ENCODE results near the gene CES1.
"Not testable (repeated sequence)": the region's sequence is repeated elsewhere in the genome, so short reads cannot be mapped to it uniquely, and the experiment has no call there.

CES1 gene

GRCh38 chr16:55829232-55829631 is 3.7 kb downstream of the CES1 start:
- DNase-seq: not testable (repeated sequence)

GRCh38 chr16:55828680-55829079 is 4.2 kb downstream of the CES1 start:
- DNase-seq: no peak

- DNase-seq: no peak
Measured at GRCh38 chr16:55825115-55825728, 7.7 kb downstream of the CES1 start.

DNA sequence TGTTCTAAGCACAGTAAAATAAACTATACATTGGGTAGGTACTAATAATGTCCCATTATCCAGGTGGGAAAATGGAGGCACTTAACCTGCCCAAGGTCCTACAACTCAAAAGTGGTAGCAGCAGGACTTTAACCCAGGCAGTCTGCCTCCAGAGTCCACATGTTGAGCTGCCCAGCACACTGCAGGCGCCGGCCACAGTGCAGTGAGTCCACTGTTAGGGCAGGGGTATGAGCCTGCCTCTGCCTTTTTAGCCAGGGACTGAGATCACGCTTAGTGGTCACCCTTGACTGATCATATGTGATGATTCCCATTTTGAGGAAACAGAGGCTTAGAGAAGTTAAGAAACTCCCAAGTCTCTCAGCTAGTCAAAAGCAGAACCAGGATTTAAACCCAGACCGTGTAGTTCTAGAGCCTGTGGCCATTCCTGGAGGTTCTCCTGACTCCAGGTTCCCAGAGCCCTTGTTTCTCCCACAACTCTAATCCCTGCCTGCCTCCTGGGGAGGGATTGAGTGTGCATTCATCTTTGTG is 8.4 kb downstream of the CES1 start:
- DNase-seq: no peak

- DNase-seq: no peak
Measured at GRCh38 chr16:55822280-55822810, 10.6 kb downstream of the CES1 start.

- no peak for DNase-seq
Measured at GRCh38 chr16:55821210-55821609, 11.7 kb downstream of the CES1 start.

- no peak for DNase-seq
Measured at GRCh38 chr16:55820615-55821014, 12.3 kb downstream of the CES1 start.

- DNase-seq: no peak
Measured at GRCh38 chr16:55817236-55817912, 15.5 kb downstream of the CES1 start.

GRCh38 chr16:55816222-55816621 is 16.7 kb downstream of the CES1 start:
- DNase-seq: not testable (repeated sequence)

- no peak for DNase-seq
Measured at GRCh38 chr16:55815320-55815719, 17.6 kb downstream of the CES1 start.

- DNase-seq: not testable (repeated sequence)
Measured at GRCh38 chr16:55814174-55814573, 18.7 kb downstream of the CES1 start.

DNA sequence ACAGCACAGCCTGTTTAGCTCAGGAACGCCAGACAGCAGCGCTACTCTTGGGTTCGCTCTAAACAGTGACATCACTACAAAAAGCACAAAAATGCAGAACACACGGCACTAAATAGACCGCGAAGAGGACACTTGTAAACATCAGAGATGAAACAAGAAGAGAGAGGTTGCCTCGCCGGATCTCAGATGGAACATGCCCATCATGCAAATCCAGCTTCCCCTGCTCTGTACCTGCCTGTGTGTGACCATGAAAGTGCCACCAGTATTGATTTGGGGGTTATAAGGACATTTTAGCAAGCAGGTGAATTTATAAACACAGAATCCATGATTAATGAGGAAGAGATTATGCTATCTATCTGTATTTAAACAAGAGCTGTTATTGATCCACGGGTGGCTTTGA is 19.2 kb downstream of the CES1 start:
- not testable (repeated sequence) for DNase-seq

- no peak for DNase-seq
Measured at GRCh38 chr16:55812951-55813350, 19.9 kb downstream of the CES1 start.

DNA sequence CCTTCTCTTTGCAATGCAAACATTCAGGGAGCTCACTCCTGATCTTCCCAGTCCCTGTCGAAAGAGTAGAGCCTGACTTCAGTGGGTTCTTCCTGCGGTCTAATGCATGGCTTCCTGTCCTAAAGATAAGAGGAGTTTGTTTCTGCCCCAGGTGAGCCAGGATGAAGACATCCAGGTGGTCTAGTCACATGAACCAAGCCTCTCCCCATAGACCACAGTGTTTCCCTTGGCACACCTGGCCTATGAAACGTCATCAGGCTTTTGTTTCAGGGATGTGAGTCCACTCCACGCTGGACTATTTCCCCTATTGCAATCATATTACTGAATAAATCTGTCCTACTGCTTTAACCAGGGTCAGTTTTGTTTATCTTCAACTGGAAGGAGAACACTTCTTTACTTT is 21.1 kb downstream of the CES1 start:
- DNase-seq: no peak

DNA sequence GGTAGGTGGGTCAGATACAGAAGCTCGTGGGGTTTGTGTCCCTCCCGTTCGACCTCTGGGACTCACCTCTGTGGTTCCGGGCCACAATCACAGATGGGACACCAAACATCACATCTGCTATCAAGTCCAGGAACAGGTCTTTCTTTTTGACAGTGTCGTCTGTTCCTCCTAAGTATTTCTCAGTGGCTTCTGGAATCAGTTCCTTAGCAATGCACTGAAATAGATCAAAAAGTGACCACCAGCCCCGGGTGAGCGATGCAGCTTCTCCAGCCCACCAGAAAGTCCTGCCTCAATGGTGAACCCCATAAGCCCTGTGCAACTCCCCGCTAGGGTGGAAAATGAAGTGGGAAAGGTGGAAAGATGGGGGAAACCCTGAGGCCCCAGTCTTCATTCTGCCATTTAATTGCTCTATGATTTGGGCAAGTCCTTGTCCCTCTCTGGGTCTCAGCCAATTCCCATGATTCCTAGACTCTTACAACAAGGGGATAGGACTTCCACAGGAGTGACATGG is 22.4 kb downstream of the CES1 start:
- no peak for DNase-seq

- no peak for DNase-seq
Measured at GRCh38 chr16:55809851-55810250, 23.0 kb downstream of the CES1 start.

- no peak for DNase-seq
Measured at GRCh38 chr16:55809386-55809785, 23.5 kb downstream of the CES1 start.

DNA sequence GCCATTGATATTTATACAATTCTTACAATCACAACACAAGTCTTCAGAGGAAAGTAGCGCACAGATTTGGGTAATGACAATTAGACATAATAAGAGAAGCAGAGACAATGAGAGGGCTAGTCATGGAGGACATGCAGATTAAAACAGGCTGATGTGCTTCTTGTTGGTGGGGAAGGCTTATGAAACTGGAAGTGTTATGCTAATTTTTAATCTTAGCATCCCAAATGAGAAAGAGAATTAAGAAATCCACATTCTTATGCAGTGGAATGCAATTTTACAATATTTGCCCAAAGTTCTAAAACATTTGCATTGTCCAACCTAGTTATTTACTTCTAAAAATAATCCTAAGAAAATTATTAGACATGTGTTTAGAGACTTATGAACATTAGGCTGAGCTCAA is 24.6 kb downstream of the CES1 start:
- not testable (repeated sequence) for DNase-seq

DNA sequence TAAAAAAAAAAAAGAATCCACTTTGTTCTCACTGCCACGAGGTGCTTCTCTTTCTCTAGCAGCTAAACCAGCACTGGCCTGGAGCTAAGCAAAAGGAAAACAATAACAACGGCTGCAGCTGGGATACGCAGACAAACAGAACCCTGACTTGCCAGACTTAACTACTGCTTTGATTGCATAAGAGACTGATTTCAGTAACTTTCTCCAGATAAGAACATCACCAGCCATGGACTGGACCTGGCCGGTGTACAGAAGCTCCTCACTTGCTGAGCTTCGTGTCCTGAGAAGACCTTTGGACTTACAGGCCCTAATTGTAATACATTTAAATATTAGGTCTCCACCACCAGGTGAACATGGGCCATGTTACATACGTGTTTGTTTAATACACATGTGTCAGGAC is 27.8 kb downstream of the CES1 start:
- DNase-seq: not testable (repeated sequence)

DNA sequence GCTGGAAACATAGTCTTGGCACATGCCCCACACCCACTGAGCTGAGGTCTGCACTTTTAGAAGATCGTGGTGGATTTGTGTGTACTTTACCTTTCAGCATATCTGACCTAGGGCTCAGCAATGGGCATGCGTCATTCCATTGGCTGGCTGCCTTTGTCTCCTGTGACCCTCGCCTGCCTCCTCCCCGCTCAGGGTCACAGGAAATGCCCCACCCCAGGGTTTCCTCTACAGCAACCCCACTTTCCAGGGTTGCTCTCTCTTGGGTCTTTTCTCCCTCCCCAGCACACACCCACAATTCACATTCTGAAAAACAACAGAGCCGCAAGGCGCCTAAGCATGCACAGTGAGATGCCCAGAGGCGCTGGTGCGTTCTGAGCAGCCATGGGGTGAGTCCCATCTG is 29.2 kb downstream of the CES1 start:
- DNase-seq: not testable (repeated sequence)

DNA sequence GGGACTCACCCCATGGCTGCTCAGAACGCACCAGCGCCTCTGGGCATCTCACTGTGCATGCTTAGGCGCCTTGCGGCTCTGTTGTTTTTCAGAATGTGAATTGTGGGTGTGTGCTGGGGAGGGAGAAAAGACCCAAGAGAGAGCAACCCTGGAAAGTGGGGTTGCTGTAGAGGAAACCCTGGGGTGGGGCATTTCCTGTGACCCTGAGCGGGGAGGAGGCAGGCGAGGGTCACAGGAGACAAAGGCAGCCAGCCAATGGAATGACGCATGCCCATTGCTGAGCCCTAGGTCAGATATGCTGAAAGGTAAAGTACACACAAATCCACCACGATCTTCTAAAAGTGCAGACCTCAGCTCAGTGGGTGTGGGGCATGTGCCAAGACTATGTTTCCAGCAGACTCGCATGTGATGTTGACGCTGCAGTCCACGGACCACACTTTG is 39.9 kb downstream of the CES1 start:
- not testable (repeated sequence) for DNase-seq

GRCh38 chr16:55791512-55791911 is 41.4 kb downstream of the CES1 start:
- not testable (repeated sequence) for DNase-seq

GRCh38 chr16:55790240-55790639 is 42.7 kb downstream of the CES1 start:
- DNase-seq: not testable (repeated sequence)

- not testable (repeated sequence) for DNase-seq
Measured at GRCh38 chr16:55782793-55783091, 50.2 kb downstream of the CES1 start.
